ENCODE measurements around the gene SLC10A3. TPM values are rescaled to one million over a fixed set of nuclear protein-coding genes. Genes with fewer than 3 reads are reported as not detected.
"Not testable (repeated sequence)": the region's sequence is repeated elsewhere in the genome, so short reads cannot be mapped to it uniquely, and the experiment has no call there.

The SLC10A3 gene
- total and polyA plus RNA-seq, 10 of the 15 experiments (the other 5 are each of a cell fraction or from before 2014, with no cell fraction given), result 1.7 to 23.5 (median 11.0) TPM

DNA sequence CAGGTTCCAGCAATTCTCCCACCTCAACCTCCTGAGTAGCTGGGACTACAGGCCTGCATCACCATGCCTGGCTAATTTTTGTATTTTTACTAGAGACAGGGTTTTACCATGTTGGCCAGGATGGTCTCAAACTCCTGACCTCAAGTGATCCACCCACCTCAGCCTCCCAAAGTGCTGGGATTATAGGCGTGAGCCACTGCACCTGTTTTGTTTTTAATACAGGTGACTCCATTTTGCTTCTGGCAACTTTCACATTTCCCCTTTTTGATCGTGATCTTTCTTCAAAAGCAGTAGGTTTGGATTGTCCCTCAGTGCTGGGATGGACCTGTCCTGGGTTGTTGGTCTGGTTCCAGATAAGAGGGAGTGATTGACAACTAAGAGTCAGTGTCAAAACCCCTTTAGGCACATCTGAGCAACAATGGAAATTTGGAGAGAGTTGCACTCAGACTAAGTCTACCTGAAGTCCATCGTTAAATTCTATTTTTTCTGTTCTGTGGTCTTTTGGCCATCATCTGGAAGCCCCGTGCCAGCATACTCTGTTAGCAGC, 6.2 kb upstream of the SLC10A3 start:
- RAD21 ChIA-PET (ENCODE audit: unreplicated experiment), result interaction anchor here (0.8 to 1.1 kb wide), 2 partner anchors 10 to 30 kb away, joined by 3 to 4 read pairs; partner anchors contain the start of gene UBL4A
- H3K4me3 ChIP-seq; BruUV-seq (replicated peaks); H3K36me3 ChIP-seq (ENCODE audit: control insufficient read depth in 2 of 2, insufficient read depth in 2 of 2, low read length in 1 of 2); ATAC-seq; H3K9ac ChIP-seq (ENCODE audit: control insufficient read depth, insufficient read depth, low read length); DNase-seq (ENCODE audit: low read depth, low spot score); H3K27me3 ChIP-seq (replicated peaks in 1 of 2; ENCODE audit: control insufficient read depth in 2 of 2, insufficient read depth in 2 of 2, low read length in 1 of 2); H4K20me1 ChIP-seq (ENCODE audit: control insufficient read depth, insufficient read depth); H3K4me1 ChIP-seq (ENCODE audit: control insufficient read depth, insufficient read depth, low read length); H3K4me2 ChIP-seq (ENCODE audit: control insufficient read depth, insufficient read depth); FAIRE-seq; intact Hi-C loops (cut with micrococcal nuclease; ENCODE audit: unreplicated experiment); H3K79me2 ChIP-seq (ENCODE audit: control insufficient read depth, insufficient read depth, low read length); in situ Hi-C loops (cut with MboI); H3K9me3 ChIP-seq (replicated peaks; ENCODE audit: control insufficient read depth, insufficient read depth, low read length): not testable (repeated sequence)
- SMC1A ChIA-PET (ENCODE audit: uncharacterized antibody, unreplicated experiment), result interaction anchor here (0.6 to 1.6 kb wide), 2 partner anchors 31 to 33 kb away, joined by 3 to 7 read pairs; no protein-coding TSS in a partner anchor
- 12% methylated on average over 4 of the region's 4 CpGs for WGBS (ENCODE audit: insufficient coverage, insufficient replicate concordance, low lambda C conversion rate, missing lambda C conversion rate)
- Histone ChIP-seq H2AFZ (ENCODE audit: control insufficient read depth, low read depth, low read length) (peak overlapping the region; percentile 9; the same call in 1 of the 2 replicates), H3K27ac (ENCODE audit: control insufficient read depth, insufficient read depth) (peak overlapping the region; percentile 4; the same call in 1 of the 2 replicates)
- TF ChIP-seq SPI1 (IDR thresholded peaks at IDR 0.05; ENCODE audit: borderline replicate concordance, insufficient read depth, low read depth, low read length), result 0 out of 2 replicates have a peak, but pooled peaks have one; percentile 22
- CTCF ChIA-PET, result interaction anchor here (1.6 to 2.6 kb wide), 2 partner anchors 19 to 31 kb away, joined by 3 to 9 read pairs; no protein-coding TSS in a partner anchor
- POLR2A ChIA-PET, result interaction anchor here (1.1 kb wide), 1 partner anchor 30 kb away, joined by 3 read pairs; no protein-coding TSS in a partner anchor

DNA sequence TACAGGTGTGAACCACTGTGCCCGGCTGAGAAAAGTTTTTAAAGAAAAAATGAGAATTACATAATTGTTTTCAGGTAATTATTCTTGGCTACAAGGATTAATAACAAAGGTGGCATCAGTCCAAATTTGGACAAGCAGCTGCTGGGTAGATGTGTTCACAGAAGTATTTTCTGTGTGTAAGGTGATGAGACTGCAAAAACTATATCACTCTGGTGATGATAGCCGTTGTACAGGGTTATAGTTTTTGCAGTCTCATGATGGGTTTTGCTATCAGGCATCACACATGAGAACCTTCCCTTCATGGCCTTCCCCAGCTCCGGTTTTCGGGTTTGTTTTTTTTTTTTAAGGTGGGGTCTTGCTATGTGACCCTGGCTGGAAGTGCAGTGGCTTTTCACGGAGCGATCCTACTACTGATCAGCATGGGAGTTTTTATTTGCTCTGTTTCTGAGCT, 5.1 kb upstream of the SLC10A3 start:
- SMC1A ChIA-PET (ENCODE audit: uncharacterized antibody, unreplicated experiment), result no interaction called here
- Histone ChIP-seq H3K27ac (ENCODE audit: control insufficient read depth, insufficient read depth) (no peak overlapping the region), H3K36me3 (ENCODE audit: control insufficient read depth in 2 of 2, insufficient read depth in 2 of 2, low read length in 1 of 2) (no peaks in the 10 kb centered on the region), H2AFZ (ENCODE audit: control insufficient read depth, low read depth, low read length) (no peak overlapping the region), H3K79me2 (ENCODE audit: control insufficient read depth, insufficient read depth, low read length) (no peaks in the 10 kb centered on the region), H4K20me1 (ENCODE audit: control insufficient read depth, insufficient read depth) (no peaks in the 10 kb centered on the region), H3K4me3 (no peak overlapping the region), H3K9ac (ENCODE audit: control insufficient read depth, insufficient read depth, low read length) (no peak overlapping the region), H3K4me1 (ENCODE audit: control insufficient read depth, insufficient read depth, low read length) (peaks cover 7% of the 10 kb centered on the region), H3K9me3 (replicated peaks; ENCODE audit: control insufficient read depth, insufficient read depth, low read length) (no peaks in the 10 kb centered on the region), H3K27me3 (replicated peaks in 1 of 2; ENCODE audit: control insufficient read depth in 2 of 2, insufficient read depth in 2 of 2, low read length in 1 of 2) (no peaks in the 10 kb centered on the region), H3K4me2 (ENCODE audit: control insufficient read depth, insufficient read depth) (no peak overlapping the region)
- FAIRE-seq (no peak), ATAC-seq (no peak), DNase-seq (ENCODE audit: low read depth, low spot score) (no peak)
- RAD21 ChIA-PET (ENCODE audit: unreplicated experiment), result no interaction called here
- POLR2A ChIA-PET, result interaction anchor here (0.6 to 0.7 kb wide), 4 partner anchors 12 to 515 kb away, joined by 3 to 11 read pairs (median 3); no protein-coding TSS in a partner anchor
- in situ Hi-C loops (cut with MboI) (no loop called here), intact Hi-C loops (cut with micrococcal nuclease; ENCODE audit: unreplicated experiment) (no loop called here)
- CTCF ChIA-PET, result interaction anchor here (2.6 kb wide), 1 partner anchor 32 kb away, joined by 9 read pairs; no protein-coding TSS in a partner anchor
- no TSS peak for BruUV-seq (replicated peaks)
- WGBS (ENCODE audit: insufficient coverage, insufficient replicate concordance, low lambda C conversion rate, missing lambda C conversion rate), result 57% methylated on average over 2 of the region's 6 CpGs
- TF ChIP-seq MTA3 (IDR thresholded peaks at IDR 0.05; ENCODE audit: borderline replicate concordance, low read length) (no peak), CREB1 (IDR thresholded peaks at IDR 0.05; ENCODE audit: low read depth) (no peak)
- TF ChIP-seq, protein P1, sequence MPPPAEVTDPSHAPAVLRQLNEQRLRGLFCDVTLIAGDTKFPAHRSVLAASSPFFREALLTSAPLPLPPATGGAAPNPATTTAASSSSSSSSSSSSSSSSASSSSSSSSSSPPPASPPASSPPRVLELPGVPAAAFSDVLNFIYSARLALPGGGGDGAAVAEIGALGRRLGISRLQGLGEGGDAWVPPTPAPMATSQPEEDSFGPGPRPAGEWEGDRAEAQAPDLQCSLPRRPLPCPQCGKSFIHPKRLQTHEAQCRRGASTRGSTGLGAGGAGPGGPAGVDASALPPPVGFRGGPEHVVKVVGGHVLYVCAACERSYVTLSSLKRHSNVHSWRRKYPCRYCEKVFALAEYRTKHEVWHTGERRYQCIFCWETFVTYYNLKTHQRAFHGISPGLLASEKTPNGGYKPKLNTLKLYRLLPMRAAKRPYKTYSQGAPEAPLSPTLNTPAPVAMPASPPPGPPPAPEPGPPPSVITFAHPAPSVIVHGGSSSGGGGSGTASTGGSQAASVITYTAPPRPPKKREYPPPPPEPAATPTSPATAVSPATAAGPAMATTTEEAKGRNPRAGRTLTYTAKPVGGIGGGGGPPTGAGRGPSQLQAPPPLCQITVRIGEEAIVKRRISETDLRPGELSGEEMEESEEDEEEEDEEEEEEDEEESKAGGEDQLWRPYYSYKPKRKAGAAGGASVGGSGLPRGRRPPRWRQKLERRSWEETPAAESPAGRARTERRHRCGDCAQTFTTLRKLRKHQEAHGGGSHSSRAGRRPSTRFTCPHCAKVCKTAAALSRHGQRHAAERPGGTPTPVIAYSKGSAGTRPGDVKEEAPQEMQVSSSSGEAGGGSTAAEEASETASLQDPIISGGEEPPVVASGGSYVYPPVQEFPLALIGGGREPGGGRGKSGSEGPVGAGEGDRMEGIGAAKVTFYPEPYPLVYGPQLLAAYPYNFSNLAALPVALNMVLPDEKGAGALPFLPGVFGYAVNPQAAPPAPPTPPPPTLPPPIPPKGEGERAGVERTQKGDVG (CRISPR knock-in tag; IDR thresholded peaks at IDR 0.05), result no peak
- TF ChIP-seq, protein P2, sequence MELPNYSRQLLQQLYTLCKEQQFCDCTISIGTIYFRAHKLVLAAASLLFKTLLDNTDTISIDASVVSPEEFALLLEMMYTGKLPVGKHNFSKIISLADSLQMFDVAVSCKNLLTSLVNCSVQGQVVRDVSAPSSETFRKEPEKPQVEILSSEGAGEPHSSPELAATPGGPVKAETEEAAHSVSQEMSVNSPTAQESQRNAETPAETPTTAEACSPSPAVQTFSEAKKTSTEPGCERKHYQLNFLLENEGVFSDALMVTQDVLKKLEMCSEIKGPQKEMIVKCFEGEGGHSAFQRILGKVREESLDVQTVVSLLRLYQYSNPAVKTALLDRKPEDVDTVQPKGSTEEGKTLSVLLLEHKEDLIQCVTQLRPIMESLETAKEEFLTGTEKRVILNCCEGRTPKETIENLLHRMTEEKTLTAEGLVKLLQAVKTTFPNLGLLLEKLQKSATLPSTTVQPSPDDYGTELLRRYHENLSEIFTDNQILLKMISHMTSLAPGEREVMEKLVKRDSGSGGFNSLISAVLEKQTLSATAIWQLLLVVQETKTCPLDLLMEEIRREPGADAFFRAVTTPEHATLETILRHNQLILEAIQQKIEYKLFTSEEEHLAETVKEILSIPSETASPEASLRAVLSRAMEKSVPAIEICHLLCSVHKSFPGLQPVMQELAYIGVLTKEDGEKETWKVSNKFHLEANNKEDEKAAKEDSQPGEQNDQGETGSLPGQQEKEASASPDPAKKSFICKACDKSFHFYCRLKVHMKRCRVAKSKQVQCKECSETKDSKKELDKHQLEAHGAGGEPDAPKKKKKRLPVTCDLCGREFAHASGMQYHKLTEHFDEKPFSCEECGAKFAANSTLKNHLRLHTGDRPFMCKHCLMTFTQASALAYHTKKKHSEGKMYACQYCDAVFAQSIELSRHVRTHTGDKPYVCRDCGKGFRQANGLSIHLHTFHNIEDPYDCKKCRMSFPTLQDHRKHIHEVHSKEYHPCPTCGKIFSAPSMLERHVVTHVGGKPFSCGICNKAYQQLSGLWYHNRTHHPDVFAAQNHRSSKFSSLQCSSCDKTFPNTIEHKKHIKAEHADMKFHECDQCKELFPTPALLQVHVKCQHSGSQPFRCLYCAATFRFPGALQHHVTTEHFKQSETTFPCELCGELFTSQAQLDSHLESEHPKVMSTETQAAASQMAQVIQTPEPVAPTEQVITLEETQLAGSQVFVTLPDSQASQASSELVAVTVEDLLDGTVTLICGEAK (IDR thresholded peaks at IDR 0.05; ENCODE audit: borderline replicate concordance), result no peak

All from GM12878 (cell line).